Hematopoietic multipotent progenitor cell treated with erythropoietin and hydrocortisone succinate and interleukin-3 and kit ligand, for 4 days (in vitro differentiated cells): Measurements from ENCODE around the gene KCNH1.
"Not testable (repeated sequence)": the region's sequence is repeated elsewhere in the genome, so short reads cannot be mapped to it uniquely, and the experiment has no call there.

ENCODE experiments used
- DNase-seq: peaks from one replicate; pipeline ENCODE4 v3.0.0-alpha.2; 2015

KCNH1 gene

DNA sequence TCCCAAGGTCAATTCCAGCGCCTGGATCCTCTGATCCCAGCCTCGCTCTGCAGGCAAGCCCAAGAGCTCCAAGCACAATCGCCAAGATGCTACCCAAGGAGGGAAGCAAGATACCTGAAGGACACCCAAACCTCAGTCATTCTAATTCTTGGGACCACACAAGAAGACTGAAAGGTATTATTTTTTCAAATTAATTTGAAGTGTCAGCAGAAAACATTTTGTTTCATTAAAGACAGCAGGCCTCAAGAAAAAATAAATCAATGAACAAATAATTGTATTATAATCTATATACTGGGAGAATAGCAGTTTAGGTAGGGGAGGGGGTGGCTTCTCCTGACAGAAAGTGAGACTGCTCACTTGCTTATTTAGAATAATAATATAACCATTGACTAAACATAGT, 457.4 kb downstream of the KCNH1 start:
- DNase-seq = no peak

DNA sequence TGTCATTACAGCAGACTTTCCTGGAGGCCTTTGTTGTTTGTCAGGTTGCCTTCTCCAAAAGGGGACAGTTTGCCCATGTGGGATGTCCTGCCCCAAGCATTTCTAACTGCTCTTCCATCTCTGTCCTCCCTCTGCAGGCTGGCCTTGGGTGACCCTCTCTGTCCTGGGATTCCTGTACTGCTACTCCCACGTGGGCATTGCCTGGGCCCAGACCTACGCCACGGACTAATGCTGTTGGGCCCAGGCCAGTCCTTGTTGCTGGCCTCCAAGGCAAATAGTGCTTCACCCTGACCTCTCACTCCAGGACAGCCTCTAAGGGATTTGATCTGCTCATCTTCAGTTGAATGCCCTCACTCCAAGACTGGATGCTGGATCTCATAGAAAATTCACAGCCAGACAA, 459.8 kb downstream of the KCNH1 start:
- no peak for DNase-seq

DNA sequence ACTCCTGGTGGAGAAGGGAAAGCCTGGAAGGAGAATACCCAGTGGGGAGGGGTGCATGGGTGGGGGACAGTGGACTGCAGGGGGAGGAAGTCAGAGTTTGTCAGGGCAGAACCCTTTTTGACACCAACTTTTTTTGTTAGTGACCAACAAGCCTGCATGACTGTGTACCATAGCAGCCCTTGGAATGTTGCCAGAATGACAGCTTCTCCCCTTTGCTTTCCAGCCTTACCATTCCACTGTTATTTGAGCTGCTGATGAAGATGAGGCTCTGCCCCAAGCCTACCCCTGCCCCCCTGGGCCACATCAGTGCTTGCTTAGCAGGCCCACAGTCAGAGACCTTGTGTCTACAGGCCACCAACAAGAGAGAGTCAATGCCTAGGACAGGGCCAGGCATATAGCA, 464.0 kb downstream of the KCNH1 start:
- no peak for DNase-seq

DNA sequence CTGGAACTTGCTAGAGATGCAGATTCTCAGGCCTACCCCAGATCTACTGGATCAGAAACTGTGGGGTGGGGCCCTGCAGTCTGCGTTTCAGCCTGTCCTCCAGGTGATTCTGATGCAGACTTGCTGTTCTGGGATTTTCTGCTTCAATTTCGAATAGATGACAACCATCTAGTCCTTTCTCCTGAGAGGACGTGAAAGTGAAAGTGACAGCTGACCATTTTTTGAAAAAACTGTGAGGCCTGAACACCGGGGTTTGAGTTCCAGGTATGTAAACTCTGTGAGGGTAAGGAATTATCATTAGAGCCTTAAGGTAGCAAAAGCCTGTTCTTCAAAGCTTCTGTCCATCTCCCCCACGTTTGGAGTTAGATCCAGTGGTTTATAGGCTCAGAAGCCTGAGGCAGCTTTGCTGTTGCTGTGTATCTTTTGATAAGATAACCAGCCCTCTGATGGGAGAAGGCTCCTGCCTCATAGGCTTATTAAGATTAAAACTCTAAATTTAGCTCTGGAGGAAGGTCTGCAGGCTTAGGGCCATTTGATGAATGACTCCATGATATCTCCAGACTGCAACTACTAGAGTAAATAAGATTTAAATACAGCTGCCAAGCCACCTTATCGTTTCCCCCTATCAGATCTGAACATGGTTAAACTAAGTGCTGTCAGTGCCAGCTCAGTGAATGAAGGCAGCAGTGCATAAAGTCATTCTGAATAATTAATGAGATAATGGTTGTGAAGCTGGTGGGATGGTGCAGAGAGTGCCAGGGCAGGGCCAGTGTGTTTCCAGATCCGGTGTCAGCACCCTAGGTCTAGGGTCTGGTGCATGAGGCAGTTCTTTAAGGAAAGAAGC, 470.0 kb downstream of the KCNH1 start:
- DNase-seq = peak; percentile 34

DNA sequence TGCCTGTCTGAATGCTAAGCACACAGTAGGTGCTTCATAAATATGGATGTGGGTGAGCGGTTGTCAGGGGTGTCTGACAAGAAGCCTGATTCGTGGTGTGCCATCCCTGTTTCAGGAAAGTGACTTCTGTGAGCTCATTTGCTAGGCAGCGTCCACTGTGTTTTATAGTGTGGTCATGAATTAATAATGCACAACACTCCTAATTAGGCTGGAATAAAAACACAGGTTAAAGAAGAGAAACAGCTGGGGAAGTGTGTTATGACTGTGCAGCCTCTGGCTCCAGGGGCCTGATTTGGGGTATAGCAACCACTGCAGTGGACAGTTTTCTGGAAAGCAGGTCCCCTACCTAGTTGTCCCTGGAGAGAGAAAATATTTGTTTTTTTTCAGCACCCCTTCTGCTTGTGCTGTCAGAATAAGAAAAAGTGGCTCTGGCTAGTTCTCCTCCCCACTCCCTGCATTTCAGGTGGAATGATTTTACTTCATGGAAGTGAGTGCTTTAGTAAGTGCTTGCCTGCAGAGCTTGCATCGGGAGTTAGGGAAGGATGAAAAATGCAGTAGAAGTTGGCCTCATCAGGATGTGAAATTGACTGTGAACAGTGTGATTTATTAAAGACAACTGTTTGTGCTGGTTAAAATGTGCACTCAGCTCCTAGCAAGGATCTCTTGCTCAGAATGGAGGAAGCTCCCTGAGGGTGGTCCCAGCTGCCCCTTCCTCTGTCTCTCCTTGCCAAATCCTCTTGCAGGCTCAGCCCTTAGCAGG, 471.5 kb downstream of the KCNH1 start:
- no peak for DNase-seq

DNA sequence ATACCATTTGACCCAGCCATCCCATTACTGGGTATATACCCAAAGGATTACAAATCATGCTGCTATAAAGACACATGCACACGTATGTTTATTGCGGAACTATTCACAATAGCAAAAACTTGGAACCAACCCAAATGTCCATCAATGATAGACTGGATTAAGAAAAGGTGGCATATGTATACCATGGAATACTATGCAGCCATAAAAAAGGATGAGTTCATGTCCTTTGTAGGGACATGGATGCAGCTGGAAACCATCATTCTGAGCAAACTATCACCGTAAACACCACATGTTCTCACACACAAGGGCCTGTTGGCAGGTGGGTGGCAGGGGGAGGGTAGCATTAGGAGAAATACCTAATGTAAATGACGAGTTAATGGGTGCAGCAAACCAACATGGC, 472.4 kb downstream of the KCNH1 start:
- not testable (repeated sequence) for DNase-seq

DNA sequence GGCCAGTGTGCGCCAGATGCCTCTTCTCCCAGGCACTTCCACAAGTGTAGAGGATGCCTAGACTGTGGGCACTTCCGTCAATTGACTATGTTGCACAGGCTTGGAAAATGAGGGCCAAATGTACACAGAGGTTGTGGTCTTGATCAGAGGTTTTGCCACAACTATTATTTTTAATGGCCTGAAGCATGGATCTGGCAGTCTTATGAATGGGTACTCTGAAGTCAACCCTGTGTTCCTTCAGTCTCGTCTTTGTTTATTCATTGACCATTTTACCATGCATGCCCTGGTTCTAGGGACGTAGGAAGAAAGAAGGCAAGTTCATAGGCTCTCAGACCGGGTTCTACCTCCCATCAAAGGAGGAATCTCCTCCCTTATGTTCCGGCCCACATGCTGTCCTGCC, 476.1 kb downstream of the KCNH1 start:
- no peak for DNase-seq

DNA sequence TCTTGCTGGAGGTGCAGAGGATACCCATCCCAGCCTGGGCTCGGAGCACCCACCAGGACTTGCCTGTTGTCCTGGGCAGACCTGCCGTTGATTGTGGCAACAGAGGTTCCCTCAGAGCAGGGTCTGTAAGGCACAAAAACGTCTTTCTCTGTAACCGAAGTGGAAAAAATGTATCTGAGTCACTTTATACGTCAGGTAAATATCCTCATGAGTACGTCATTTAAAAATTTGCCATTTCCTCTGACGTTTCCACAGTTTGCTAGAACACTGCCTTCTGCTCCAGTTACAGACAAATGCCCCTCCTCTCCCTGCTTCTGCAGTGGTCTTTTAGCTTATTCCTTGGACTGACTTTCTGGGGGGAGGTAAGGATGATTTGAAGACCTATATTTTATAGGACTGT, 478.4 kb downstream of the KCNH1 start:
- no peak for DNase-seq

DNA sequence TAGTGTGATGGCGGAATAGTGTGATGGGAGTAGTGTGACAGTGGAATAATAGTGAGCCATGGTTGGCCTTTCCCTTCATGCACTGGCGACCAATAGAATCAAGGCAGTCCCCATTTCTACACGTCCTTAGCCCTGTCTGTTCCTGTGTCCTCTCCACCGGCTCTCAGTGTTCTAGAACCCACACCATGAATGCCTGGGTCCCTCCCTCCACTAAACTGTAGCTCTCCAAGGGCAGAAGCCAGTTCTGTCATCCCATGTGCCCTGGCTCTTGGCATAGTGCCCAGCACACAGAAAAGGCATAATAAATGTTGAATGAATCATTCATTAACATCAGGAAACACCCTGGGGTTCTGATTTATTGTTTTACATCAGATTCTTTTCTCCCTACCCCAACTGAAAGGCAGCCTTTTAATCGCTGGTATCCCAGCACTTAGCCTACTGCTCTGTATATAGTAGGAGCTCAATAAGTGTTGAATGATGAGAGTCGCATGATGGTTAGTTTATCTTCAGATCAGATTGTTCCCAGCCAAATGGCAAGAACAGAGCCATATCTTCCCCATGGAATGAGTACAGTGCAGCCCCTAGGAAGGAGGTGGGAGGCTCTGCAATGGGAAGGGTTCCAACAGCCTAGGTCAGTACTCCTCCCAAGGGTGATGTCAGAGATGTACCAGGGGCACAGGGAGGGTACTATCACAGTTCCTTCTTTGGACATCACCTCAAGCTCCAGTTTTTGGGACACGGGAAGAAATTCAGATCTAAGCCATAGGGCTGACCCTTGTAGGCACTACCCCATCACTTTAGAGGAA, 479.6 kb downstream of the KCNH1 start:
- DNase-seq = peak; percentile 13

DNA sequence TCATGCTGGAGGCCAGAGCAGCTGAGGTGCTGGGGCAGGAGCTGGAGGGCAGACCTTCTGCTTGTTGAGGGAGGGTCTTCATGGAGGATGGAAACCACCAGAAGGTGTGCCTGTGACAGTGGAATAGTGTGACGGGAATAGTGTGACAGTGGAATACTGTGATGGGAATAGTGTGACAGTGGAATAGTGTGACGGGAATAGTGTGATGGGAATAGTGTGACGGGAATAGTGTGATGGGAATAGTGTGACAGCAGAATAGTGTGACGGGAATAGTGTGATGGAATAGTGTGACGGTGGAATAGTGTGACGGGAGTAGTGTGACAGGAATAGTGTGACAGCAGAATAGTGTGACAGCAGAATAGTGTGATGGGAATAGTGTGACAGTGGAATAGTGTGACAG, 480.2 kb downstream of the KCNH1 start:
- DNase-seq = peak; percentile 13

DNA sequence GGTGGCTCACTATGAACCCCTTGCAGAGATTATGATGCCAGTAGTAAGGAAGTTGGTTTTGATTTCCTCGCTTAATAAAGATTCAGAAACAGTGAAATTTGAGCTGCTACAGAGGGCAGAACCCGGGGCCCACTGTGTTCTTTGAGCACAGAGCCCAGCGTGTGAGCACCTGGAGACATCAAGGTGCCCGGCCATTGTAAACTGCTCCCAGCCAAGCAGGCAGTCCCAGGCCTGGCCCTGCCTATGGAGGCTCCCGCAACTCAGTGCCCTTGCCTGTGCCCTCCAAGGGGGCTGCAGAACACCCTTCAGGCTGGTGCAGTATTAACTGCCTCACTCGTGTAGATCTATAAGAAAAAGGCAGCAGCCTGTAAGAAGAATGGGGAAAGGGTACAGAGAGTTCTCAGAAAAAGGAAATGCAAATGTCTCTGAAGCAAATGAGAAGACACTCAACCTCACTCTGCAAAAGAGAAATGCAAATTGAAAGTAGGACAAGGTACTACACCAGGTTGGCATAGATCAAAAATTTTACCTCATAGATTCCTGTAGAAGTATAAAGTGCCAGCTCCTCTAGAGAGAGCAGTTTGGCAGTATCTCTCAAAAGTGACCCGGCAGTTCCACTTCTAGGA, 481.5 kb downstream of the KCNH1 start:
- DNase-seq = no peak

DNA sequence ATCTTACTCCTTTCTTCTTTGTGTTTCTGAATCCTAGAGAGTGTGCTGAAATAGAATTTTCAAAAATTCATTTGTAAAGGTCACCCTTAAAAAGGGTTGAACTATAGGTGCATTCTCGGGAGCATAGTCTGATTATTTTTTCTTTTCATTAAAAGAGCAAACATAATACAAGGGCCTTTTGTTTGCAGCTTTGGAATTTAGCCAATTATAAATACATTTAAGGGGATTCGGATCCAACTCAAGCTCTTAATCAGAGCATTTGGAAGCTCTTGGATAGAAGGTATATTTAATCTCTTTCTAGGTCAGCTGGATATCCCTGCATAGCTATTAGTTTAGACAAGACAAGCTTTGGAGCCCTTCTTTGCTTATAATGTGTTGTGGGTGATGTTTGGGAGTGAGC, 483.5 kb downstream of the KCNH1 start:
- no peak for DNase-seq

DNA sequence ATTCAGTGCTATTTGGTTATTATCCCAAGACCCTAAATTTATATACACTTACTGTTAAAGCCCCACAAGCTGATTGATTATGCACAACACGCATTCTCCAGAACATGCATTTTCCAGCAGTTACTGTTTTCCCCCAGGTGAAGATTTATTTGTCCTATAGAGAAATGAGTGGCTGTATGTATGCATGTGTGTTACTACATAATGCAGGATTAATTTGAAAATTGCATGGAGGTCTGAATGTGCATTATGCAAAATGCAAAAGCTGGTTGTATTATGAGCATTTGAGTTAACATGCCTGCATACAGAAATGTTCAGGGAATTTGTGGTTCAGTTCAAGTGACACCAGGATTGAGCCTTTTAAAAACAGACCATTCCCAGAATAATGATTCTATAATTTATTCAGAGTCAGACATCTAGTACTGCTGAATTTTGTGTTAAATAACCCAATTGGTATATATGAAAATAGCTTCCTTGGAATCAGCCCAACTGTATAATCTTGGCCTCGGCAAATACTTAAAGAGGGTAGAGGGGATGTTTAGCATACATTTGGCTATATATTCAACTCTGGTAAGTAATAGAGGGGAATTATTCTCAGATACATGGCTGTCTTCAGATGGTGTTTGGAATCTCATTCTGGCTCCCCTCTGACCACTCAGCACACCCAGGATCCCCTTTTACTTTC, 485.2 kb downstream of the KCNH1 start:
- no peak for DNase-seq

DNA sequence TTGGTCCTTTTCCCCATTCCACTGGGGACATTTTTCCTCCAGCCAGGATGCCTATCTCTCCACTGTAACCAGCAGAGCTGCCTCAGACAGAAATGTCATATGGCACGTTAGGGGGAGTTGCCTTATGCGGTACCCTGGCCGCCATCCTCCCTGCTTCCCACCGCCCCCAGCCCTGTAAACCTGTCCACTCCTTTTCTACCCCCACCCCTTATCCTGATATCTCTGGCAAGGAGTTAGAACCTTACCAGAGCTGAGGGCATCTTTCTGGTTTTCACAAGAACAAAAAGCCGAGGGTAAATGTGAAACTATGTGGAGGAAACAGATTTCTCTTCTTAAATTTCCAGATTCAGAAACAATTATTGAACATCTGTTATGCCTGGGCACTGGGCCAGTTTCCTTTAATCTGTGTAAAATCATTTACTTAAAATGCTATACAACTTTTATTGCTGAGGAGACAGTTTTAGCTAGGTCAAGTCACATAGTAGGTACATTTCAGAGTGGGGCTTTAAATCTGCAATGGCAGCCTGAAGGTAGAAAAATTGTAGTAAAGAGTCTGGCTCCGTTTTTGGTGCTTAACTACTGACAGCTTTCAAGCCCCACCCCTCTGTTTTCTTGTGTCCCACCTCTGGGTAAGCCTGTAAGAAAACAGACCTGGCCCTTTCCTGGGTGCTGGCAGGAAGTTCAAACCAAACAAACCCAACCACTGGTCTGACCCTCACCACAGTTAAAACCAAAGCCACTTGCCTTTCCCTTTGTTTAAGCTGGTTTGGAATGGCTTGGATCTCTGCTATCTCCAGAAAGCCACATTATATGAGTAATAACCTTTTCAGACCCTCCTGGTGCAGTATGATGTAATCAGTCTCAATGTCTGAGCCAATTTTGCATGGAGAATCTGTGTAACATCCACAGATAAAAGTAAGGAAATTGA, 486.3 kb downstream of the KCNH1 start:
- peak; percentile 7 for DNase-seq

DNA sequence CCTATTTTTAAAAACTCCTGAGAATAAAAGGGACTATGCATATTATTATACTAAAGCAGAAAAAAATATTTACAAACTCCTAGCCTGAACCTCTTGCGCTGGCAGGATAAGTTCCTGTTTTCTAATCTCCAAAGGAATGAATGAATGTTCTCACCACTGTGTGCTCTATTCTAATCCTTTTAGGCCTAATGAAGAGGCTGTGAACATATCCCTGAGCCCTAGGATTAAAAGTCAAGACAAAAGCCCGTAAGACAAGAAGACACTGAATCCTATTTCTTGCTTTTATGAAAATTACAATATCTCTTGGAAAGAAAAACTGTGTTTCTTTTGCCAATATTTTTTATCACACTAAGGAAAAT, 487.7 kb downstream of the KCNH1 start:
- no peak for DNase-seq

DNA sequence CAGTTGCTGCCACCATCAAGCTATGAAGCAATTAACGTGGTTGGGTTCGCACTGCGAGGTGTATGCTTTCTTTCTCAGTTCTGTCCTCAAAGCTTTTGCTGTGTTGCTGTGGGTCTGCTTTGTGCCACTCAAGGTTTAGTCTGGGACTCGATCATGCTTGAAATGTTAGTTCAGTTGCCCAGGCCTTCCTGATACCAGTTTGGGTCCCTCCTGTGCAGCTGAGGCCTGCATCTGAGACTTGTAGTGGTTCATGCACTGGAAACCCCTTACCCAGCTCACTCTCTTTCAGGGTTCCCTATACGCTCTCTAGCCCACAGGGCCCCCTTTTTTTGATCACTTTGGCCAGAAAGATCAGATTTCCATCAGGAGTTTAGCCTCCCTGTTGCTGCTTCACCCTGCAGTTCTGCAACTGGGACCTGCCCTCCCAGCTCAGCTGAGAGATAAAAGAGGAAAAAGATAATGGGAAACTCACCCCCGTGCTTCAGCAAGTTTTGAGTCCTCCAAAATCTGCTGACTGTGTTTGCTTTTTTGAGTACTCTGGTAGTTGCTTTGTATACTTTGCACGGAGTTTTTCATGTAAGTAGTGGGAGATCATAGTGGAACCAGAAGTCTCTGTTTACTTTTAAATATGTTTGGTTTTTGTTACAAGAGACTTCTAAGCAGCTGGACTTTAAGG, 488.2 kb downstream of the KCNH1 start:
- DNase-seq = no peak

DNA sequence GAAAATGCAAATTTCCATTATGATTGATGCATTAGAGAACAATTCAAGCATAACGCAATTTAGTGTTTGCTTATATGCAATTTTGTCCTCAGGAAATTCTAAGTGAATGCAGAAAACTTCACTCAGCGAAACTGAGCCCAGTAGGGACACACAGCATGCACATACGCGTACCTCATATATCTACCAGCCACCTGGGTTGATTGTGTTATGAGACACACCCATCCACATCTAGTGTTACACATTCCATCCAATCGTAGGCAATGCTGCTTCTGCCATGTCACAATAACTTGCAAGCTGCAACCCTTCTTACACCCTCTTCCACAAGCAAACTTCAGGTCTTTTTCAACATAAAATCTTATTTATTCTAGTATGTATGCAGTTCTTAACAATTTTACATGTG, 492.4 kb downstream of the KCNH1 start:
- no peak for DNase-seq

DNA sequence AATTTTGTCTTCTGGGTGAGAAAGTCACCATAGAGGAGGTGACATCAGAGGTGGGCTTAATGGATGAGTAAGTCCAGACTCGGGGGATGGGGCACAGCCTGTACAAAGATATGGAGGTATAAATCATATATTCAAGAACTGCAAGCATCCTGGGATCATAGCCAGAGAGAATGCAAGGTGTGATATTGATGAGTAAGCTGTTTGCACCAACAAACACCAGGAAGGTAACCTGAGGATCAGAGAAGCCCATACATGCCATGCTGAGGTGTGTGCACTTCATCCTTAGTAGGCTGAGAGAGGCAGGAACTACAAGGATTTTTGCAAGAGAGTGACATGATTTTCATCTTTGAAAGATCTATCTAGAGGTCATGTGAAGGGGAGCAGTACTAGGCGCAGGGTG, 498.8 kb downstream of the KCNH1 start:
- DNase-seq = no peak

DNA sequence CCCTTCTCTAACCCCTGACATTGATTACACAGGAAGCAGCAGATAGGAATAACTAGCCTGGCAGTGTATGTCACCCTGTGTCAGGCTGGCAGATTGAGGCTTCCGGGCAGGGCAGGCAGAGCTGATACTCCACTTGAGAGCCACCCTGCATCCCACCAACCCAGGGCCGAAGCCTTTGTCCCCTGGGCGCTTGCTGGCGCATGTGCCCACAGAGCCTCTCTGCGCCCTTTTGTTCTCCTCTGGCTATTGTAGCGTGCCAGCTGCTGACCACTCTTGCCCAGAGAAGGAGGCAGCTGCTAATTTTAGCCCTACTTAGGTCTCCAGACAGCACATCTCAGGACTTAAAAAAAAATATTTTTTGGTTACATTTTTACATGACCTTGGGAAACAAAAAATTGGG, 500.3 kb downstream of the KCNH1 start:
- DNase-seq = no peak

DNA sequence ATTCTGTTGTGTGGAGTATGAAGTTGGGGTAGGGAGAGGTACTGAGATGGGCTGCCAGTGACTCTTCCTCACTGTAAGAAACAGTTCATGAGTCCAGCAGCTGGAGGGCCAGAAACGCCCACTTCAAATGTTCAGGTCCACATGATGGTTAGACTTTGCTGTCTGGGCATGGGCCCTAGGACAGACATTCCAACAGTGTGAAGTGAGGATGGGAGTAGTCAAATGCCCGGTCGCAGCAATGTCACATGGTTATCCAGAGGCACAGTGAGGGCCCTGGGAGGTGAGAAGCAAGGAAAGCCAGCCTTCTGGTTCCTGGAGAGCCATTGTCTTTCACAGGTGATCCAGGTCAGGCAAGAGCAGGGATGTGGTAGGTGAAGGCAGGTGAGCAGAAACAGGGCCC, 500.8 kb downstream of the KCNH1 start:
- no peak for DNase-seq

DNA sequence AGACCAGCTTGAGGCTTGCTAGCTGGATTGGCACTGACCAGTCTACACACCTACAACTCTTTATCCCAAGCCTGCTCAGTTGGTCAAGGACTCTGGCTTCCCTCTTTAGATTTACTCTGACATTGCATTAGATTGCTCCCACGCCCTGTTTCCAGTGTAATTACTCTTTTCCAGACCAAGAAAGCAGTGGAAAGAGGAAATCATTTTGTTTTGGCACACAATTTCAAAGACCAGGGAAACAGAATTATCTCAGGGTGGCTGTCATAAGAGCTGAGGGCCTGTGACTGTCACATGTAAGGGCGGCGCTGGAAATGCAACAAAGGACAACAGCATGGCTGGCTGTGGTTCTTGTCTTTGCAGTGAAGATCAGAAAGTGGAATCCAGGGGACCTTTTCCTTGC, 502.5 kb downstream of the KCNH1 start:
- DNase-seq = no peak
